ENCODE data around the gene GMPPA.

DNA sequence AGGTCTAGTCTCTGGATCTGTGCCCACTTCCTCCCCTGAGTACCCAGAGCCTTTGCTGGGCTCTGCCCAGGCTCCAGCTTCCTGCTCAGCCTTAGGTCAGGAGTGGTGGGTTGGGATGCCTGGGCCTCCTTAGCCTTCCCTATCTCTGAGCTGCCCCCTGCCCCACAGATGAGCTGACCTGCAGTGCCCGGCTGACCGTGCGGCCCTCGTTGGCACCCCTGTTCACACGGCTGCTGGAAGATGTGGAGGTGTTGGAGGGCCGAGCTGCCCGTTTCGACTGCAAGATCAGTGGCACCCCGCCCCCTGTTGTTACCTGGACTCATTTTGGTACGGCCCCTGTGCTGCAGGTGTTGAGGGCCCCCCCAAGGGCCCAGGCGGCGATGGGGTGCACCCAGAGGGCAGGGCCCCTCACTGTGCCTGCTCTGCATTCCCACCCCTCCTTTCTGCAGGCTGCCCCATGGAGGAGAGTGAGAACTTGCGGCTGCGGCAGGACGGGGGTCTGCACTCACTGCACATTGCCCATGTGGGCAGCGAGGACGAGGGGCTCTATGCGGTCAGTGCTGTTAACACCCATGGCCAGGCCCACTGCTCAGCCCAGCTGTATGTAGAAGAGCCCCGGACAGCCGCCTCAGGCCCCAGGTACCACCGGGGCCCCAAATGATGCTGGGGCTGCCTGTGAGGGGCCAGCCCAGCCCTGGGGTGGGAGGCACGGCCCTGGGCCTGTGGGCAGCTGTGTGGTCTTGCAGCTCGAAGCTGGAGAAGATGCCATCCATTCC lies 30.1 kb upstream of the GMPPA start:
- TF ChIP-seq, protein P1, sequence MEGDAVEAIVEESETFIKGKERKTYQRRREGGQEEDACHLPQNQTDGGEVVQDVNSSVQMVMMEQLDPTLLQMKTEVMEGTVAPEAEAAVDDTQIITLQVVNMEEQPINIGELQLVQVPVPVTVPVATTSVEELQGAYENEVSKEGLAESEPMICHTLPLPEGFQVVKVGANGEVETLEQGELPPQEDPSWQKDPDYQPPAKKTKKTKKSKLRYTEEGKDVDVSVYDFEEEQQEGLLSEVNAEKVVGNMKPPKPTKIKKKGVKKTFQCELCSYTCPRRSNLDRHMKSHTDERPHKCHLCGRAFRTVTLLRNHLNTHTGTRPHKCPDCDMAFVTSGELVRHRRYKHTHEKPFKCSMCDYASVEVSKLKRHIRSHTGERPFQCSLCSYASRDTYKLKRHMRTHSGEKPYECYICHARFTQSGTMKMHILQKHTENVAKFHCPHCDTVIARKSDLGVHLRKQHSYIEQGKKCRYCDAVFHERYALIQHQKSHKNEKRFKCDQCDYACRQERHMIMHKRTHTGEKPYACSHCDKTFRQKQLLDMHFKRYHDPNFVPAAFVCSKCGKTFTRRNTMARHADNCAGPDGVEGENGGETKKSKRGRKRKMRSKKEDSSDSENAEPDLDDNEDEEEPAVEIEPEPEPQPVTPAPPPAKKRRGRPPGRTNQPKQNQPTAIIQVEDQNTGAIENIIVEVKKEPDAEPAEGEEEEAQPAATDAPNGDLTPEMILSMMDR (IDR thresholded peaks at IDR 0.05), result no peak
- no peak for TF ChIP-seq POLR2A (IDR thresholded peaks at IDR 0.05; ENCODE audit: low read depth)
- TF ChIP-seq POLR2AphosphoS5 (IDR thresholded peaks at IDR 0.05), result no peak

Data from esophagus muscularis mucosa (tissue), 3 donors.